HepG2 (cell line): ENCODE data around the gene ZCRB1. TPM values are rescaled to one million over a fixed set of nuclear protein-coding genes. Genes with fewer than 3 reads are reported as not detected.

Experiments
- DNMT1 ChIP-seq: sonication (generic); formaldehyde crosslinking; IDR thresholded peaks from 2 replicates; pipeline ENCODE4 v1.5.1; 2020; ENCODE audit warnings: mild to moderate bottlenecking, missing genetic modification reagents
- GTF2F1 ChIP-seq: fragments of 150-350 bp; IDR thresholded peaks from 2 replicates; pipeline ENCODE4 v1.6.1; 2014; ENCODE audit warnings: low read length
- HES4 ChIP-seq: sonication (generic); formaldehyde crosslinking; IDR thresholded peaks from 2 replicates; pipeline ENCODE4 v1.9.0; 2021; ENCODE audit warnings: mild to moderate bottlenecking, missing genetic modification reagents, borderline replicate concordance
- HNRNPH1 ChIP-seq: fragments of 200-400 bp; formaldehyde crosslinking; optimal IDR thresholded peaks from 2 replicates; pipeline ENCODE3; 2017; ENCODE audit warnings: mild to moderate bottlenecking, low read depth, low read length
- HOXD1 ChIP-seq: sonication (generic); formaldehyde crosslinking; IDR thresholded peaks from 2 replicates; pipeline ENCODE4 v1.5.0; 2020; ENCODE audit warnings: missing genetic modification reagents
- IRF2 ChIP-seq: IDR thresholded peaks from 2 replicates; pipeline ENCODE4 v1.6.1; 2018; ENCODE audit warnings: missing genetic modification reagents, missing compliant biosample characterization
- IRF9 ChIP-seq: sonication (generic); formaldehyde crosslinking; IDR thresholded peaks from 2 replicates; pipeline ENCODE4 v1.8.0; 2022; ENCODE audit warnings: missing genetic modification reagents, mild to moderate bottlenecking, borderline replicate concordance
- MEF2D ChIP-seq: sonication (generic); formaldehyde crosslinking; IDR thresholded peaks from 2 replicates; pipeline ENCODE4 v1.5.1; 2020; ENCODE audit warnings: mild to moderate bottlenecking, missing genetic modification reagents
- NFATC3 ChIP-seq: sonication (generic); formaldehyde crosslinking; IDR thresholded peaks from 2 replicates; pipeline ENCODE4 v1.5.1; 2020; ENCODE audit warnings: mild to moderate bottlenecking, missing genetic modification reagents
- NFYB ChIP-seq: sonication (generic); formaldehyde crosslinking; IDR thresholded peaks from 2 replicates; pipeline ENCODE4 v1.4.0; 2020; ENCODE audit warnings: missing genetic modification reagents
- NR2C2 ChIP-seq: sonication (generic); formaldehyde crosslinking; IDR thresholded peaks from 2 replicates; pipeline ENCODE4 v1.4.0; 2020; ENCODE audit warnings: missing genetic modification reagents, mild to moderate bottlenecking, moderate library complexity, borderline replicate concordance
- PCBP2 ChIP-seq: fragments of 200-400 bp; formaldehyde crosslinking; optimal IDR thresholded peaks from 2 replicates; pipeline ENCODE3; 2018; ENCODE audit warnings: low read length, low read depth; ENCODE audit not compliant: poor library complexity, severe bottlenecking
- THAP9 ChIP-seq: sonication (generic); formaldehyde crosslinking; IDR thresholded peaks from 2 replicates; pipeline ENCODE4; 2020; ENCODE audit warnings: missing genetic modification reagents, mild to moderate bottlenecking, borderline replicate concordance
- TSC22D2 ChIP-seq: sonication (generic); formaldehyde crosslinking; IDR thresholded peaks from 2 replicates; pipeline ENCODE4 v1.5.1; 2020; ENCODE audit warnings: missing genetic modification reagents, mild to moderate bottlenecking, borderline replicate concordance
- U2AF1 ChIP-seq: fragments of 200-400 bp; formaldehyde crosslinking; optimal IDR thresholded peaks from 2 replicates; pipeline ENCODE3; 2017; ENCODE audit warnings: mild to moderate bottlenecking, low read depth, low read length
- ZBTB46 ChIP-seq: sonication (generic); formaldehyde crosslinking; IDR thresholded peaks from 2 replicates; pipeline ENCODE4 v1.4.0; 2020; ENCODE audit warnings: mild to moderate bottlenecking, missing genetic modification reagents, borderline replicate concordance
- ZGPAT ChIP-seq: IDR thresholded peaks from 2 replicates; pipeline ENCODE4 v1.6.1; 2016; ENCODE audit warnings: mild to moderate bottlenecking
- ZNF160 ChIP-seq: sonication (generic); formaldehyde crosslinking; IDR thresholded peaks from 2 replicates; pipeline ENCODE4 v1.8.0; 2022; ENCODE audit warnings: mild to moderate bottlenecking, inconsistent platforms, missing genetic modification reagents
- ZNF235 ChIP-seq: sonication (generic); formaldehyde crosslinking; IDR thresholded peaks from 2 replicates; pipeline ENCODE4 v1.8.1; 2023; ENCODE audit warnings: mild to moderate bottlenecking, missing genetic modification reagents, borderline replicate concordance
- ZNF737 ChIP-seq: sonication (generic); formaldehyde crosslinking; IDR thresholded peaks from 2 replicates; pipeline ENCODE4 v1.5.0; 2020; ENCODE audit warnings: missing genetic modification reagents, mild to moderate bottlenecking, borderline replicate concordance
- polyA plus RNA-seq, 8 experiments: library from polyadenylated mRNA; depleted of rRNA in 3 of 8; stranded (reverse) in 7 of 8; unstranded in 1 of 8; fragments of >200 nt; fragmentation: Illumina TruSeq in 4 of 8; extraction: Trizol in 4 of 8; gene quantifications; 2 replicates each; pipeline versions ENCODE4 v1.2.1 to v1.2.3, GENCODE V29; 2011 to 2016; ENCODE audit warnings: low read depth in 4 of 8, missing spikeins in 1 of 8, mixed read lengths in 1 of 8; ENCODE audit not compliant: insufficient read depth in 1 of 8
- total RNA-seq, 5 experiments: library from RNA; depleted of rRNA; stranded (reverse); fragments of >200 nt; fragmentation: Illumina TruSeq; extraction: Trizol; gene quantifications; 2 replicates each; pipeline ENCODE4 v1.2.3, GENCODE V29; 2016; ENCODE audit warnings: low read depth in 1 of 5
- TF ChIP-seq, protein P1 (sequence below): IDR thresholded peaks from 2 replicates; pipeline ENCODE4 v1.6.1; 2016; ENCODE audit warnings: mild to moderate bottlenecking, missing biosample characterization, missing genetic modification reagents

The ZCRB1 gene
- total and polyA plus RNA-seq, 2 of the 13 experiments (the other 11 are each of a cell fraction or from before 2014, with no cell fraction given), result 43.5 to 49.8 TPM

- TF ChIP-seq IRF9 (CRISPR knock-in tag), result 0 out of 2 replicates have a peak, but pooled peaks have one; percentile 43
- no peak; the same call in 1 of the 2 replicates for TF ChIP-seq ZBTB46 (CRISPR knock-in tag)
- TF ChIP-seq HES4, result no peak
- no peak for TF ChIP-seq HOXD1 (CRISPR knock-in tag)
- TF ChIP-seq ZNF235 (CRISPR knock-in tag), result no peak
- TF ChIP-seq U2AF1, result no peak
- no peak for TF ChIP-seq NFATC3 (CRISPR knock-in tag)
- peak; percentile 68; the same call in 1 of the 2 replicates for TF ChIP-seq ZGPAT (CRISPR knock-in tag)
- no peak for TF ChIP-seq HNRNPH1
- TF ChIP-seq, protein P1, sequence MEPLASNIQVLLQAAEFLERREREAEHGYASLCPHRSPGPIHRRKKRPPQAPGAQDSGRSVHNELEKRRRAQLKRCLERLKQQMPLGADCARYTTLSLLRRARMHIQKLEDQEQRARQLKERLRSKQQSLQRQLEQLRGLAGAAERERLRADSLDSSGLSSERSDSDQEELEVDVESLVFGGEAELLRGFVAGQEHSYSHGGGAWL (CRISPR knock-in tag), result no peak
- TF ChIP-seq ZNF160 (CRISPR knock-in tag), result no peak; the same call in 1 of the 2 replicates
- no peak for TF ChIP-seq DNMT1 (CRISPR knock-in tag)
- no peak for TF ChIP-seq GTF2F1
- no peak; the same call in 1 of the 2 replicates for TF ChIP-seq NR2C2
- TF ChIP-seq PCBP2, result no peak
- no peak for TF ChIP-seq MEF2D (CRISPR knock-in tag)
- no peak for TF ChIP-seq ZNF737 (CRISPR knock-in tag)
- TF ChIP-seq THAP9 (CRISPR knock-in tag), result peak; percentile 62; the same call in 1 of the 2 replicates
- peak; percentile 45; the same call in 1 of the 2 replicates for TF ChIP-seq IRF2 (CRISPR knock-in tag)
- no peak for TF ChIP-seq TSC22D2 (CRISPR knock-in tag)
- TF ChIP-seq NFYB (CRISPR knock-in tag), result no peak
Observed at GRCh38 chr12:42325653-42326474, at the start of gene ZCRB1, which contains the start of gene PPHLN1 (continued).
